SK-N-SH (cell line): ENCODE data around the gene CHRM5. TPM values are rescaled to one million over a fixed set of nuclear protein-coding genes. Genes with fewer than 3 reads are reported as not detected.

Experiments
- CTCF ChIA-PET: fragments of 300-600, 350-600 bp; formaldehyde crosslinking; extraction: SDS; loops from one replicate; lab custom pipeline; 2021; lab: Yijun Ruan, JAX
- POLR2A ChIA-PET: fragments of 350-600 bp; sonication (Branson Sonifier 250); formaldehyde crosslinking; extraction: SDS; loops from one replicate; lab custom pipeline; 2020; ENCODE audit warnings: antibody characterized with exemption, inconsistent platforms; lab: Yijun Ruan, JAX
- DNase-seq: peaks from one replicate; pipeline ENCODE4 v3.0.0; 2012
- H2AFZ ChIP-seq: fragments of 200-600 bp; sonication (generic); 2 replicates; pipeline ENCODE4 v1.8.1; 2016; ENCODE audit warnings: antibody characterized with exemption, mild to moderate bottlenecking, low read depth
- H3F3A ChIP-seq: fragments of 200-600 bp; sonication (generic); replicated peaks from 2 replicates; pipeline ENCODE3; 2016; ENCODE audit warnings: antibody characterized with exemption, mild to moderate bottlenecking; ENCODE audit not compliant: insufficient read depth
- H3K27ac ChIP-seq, 2 experiments: fragments of 200-500 bp in 1 of 2; fragments of 200-600 bp in 1 of 2; sonication (Bioruptor generic) in 1 of 2; sonication (generic), shearing (Covaris generic) in 1 of 2; 2 replicates each; pipeline versions ENCODE4 v1.5.1 to v1.6.1; 2014 to 2016; ENCODE audit warnings: low read depth in 2 of 2, inconsistent platforms in 1 of 2, low read length in 1 of 2, mild to moderate bottlenecking in 1 of 2, mixed read lengths in 1 of 2
- H3K27me3 ChIP-seq: fragments of 200-600 bp; sonication (generic), shearing (Covaris generic); 2 replicates; pipeline ENCODE4 v1.6.1; 2016; ENCODE audit warnings: mixed run types; ENCODE audit not compliant: insufficient read depth
- H3K36me3 ChIP-seq, 2 experiments: fragments of 200-500 bp in 1 of 2; fragments of 200-600 bp in 1 of 2; sonication (Bioruptor generic) in 1 of 2; sonication (generic) in 1 of 2; replicated peaks in 1 of 2; 2 replicates each; pipeline versions ENCODE3 to v1.5.1; 2014 to 2016; ENCODE audit warnings: low read length in 1 of 2, mild to moderate bottlenecking in 1 of 2; ENCODE audit not compliant: insufficient read depth in 2 of 2, control insufficient read depth in 1 of 2
- H3K4me1 ChIP-seq, 2 experiments: fragments of 200-500 bp in 1 of 2; fragments of 200-600 bp in 1 of 2; sonication (Bioruptor generic) in 1 of 2; sonication (generic), shearing (Covaris generic) in 1 of 2; 2 replicates each; pipeline versions ENCODE4 v1.5.1 to v1.6.1; 2014 to 2016; ENCODE audit warnings: low read depth in 1 of 2, low read length in 1 of 2, mixed run types in 1 of 2; ENCODE audit not compliant: insufficient read depth in 2 of 2, control insufficient read depth in 1 of 2
- H3K4me2 ChIP-seq: fragments of 200-600 bp; sonication (generic), shearing (Covaris generic); 2 replicates; pipeline ENCODE4 v1.6.1; 2017; ENCODE audit warnings: mixed run types
- H3K4me3 ChIP-seq, 2 experiments: fragments of 200-500 bp in 1 of 2; fragments of 200-600 bp in 1 of 2; sonication (Bioruptor generic) in 1 of 2; sonication (generic), shearing (Covaris generic) in 1 of 2; 2 replicates each; pipeline versions ENCODE4 v1.5.1 to v1.8.1; 2014 to 2016; ENCODE audit warnings: low read depth in 2 of 2, inconsistent platforms in 1 of 2, low read length in 1 of 2, mild to moderate bottlenecking in 1 of 2, mixed read lengths in 1 of 2, moderate library complexity in 1 of 2
- H3K79me2 ChIP-seq: fragments of 200-600 bp; sonication (generic); 2 replicates; pipeline ENCODE4 v1.8.1; 2017; ENCODE audit warnings: mild to moderate bottlenecking; ENCODE audit not compliant: insufficient read depth
- H3K9ac ChIP-seq: fragments of 200-600 bp; sonication (generic); 2 replicates; pipeline ENCODE4 v1.6.1; 2017; ENCODE audit warnings: mixed run types
- H3K9me2 ChIP-seq: fragments of 200-600 bp; sonication (generic); 2 replicates; pipeline ENCODE4 v1.6.1; 2017; ENCODE audit warnings: mixed run types
- H3K9me3 ChIP-seq: fragments of 200-600 bp; sonication (generic); 2 replicates; pipeline ENCODE4 v1.6.1; 2017; ENCODE audit warnings: mixed run types, mild to moderate bottlenecking, moderate library complexity
- H4K20me1 ChIP-seq: fragments of 200-600 bp; sonication (generic); 2 replicates; pipeline ENCODE4 v1.6.1; 2017; ENCODE audit warnings: mild to moderate bottlenecking, mixed run types; ENCODE audit not compliant: insufficient read depth
- CHD2 ChIP-seq: fragments of 150-350 bp; IDR thresholded peaks from 2 replicates; pipeline ENCODE4 v1.6.1; 2018; ENCODE audit warnings: low read length; ENCODE audit not compliant: partially characterized antibody
- EZH2phosphoT487 ChIP-seq: fragments of 200-600 bp; sonication (generic); IDR thresholded peaks from 2 replicates; pipeline ENCODE4 v1.6.1; 2017; ENCODE audit warnings: low read depth, mixed run types, mild to moderate bottlenecking, antibody characterized with exemption, moderate library complexity, borderline replicate concordance
- FOSL2 ChIP-seq: IDR thresholded peaks from 2 replicates; pipeline ENCODE4 v1.4.0; 2012; ENCODE audit warnings: low read depth, mild to moderate bottlenecking, moderate library complexity, borderline replicate concordance
- FOXM1 ChIP-seq: IDR thresholded peaks from 2 replicates; pipeline ENCODE4 v1.4.0; 2012; ENCODE audit warnings: low read depth, mild to moderate bottlenecking
- GATA2 ChIP-seq: sonication (generic); formaldehyde crosslinking; IDR thresholded peaks from 2 replicates; pipeline ENCODE4 v1.5.0; 2020; ENCODE audit warnings: mild to moderate bottlenecking, missing genetic modification reagents
- JUND ChIP-seq: IDR thresholded peaks from 2 replicates; pipeline ENCODE4 v1.4.0; 2012
- MEF2A ChIP-seq: IDR thresholded peaks from 2 replicates; pipeline ENCODE4 v1.4.0; 2012; ENCODE audit warnings: low read depth, borderline replicate concordance
- MXI1 ChIP-seq: IDR thresholded peaks from 2 replicates; pipeline ENCODE4 v1.6.1; 2012; ENCODE audit warnings: mild to moderate bottlenecking, low read depth, low read length, improper control_type of control experiment
- RAD21 ChIP-seq: IDR thresholded peaks from 2 replicates; pipeline ENCODE4 v1.6.1; 2012; ENCODE audit warnings: mild to moderate bottlenecking, low read length
- RFX5 ChIP-seq: IDR thresholded peaks from 2 replicates; pipeline ENCODE4 v1.6.1; 2012; ENCODE audit warnings: mild to moderate bottlenecking, improper control_type of control experiment, low read length
- SIN3A ChIP-seq: IDR thresholded peaks from 2 replicates; pipeline ENCODE4 v1.6.1; 2012; ENCODE audit warnings: low read depth, mild to moderate bottlenecking, low read length, moderate library complexity, borderline replicate concordance
- TAF1 ChIP-seq: IDR thresholded peaks from 2 replicates; pipeline ENCODE4 v1.6.1; 2012; ENCODE audit warnings: low read depth, mild to moderate bottlenecking, low read length, moderate library complexity, borderline replicate concordance
- TCF12 ChIP-seq: IDR thresholded peaks from 2 replicates; pipeline ENCODE4 v1.4.0; 2012
- TEAD4 ChIP-seq: IDR thresholded peaks from 2 replicates; pipeline ENCODE4 v1.4.0; 2012; ENCODE audit warnings: mild to moderate bottlenecking, borderline replicate concordance; ENCODE audit not compliant: insufficient read depth
- USF2 ChIP-seq: fragments of 150-350 bp; IDR thresholded peaks from 2 replicates; pipeline ENCODE4 v1.6.1; 2017; ENCODE audit warnings: antibody characterized with exemption, low read length, low read depth, borderline replicate concordance
- YY1 ChIP-seq: IDR thresholded peaks from 2 replicates; pipeline ENCODE4 v1.4.0; 2012; ENCODE audit warnings: low read depth, mild to moderate bottlenecking
- WGBS: methylation state at CpG from one replicate; pipeline ENCODE4 v1.1.6; 2017; ENCODE audit warnings: low lambda C conversion rate; 5-methylcytosine and 5-hydroxymethylcytosine counted together
- polyA plus RNA-seq, 3 experiments: library from polyadenylated mRNA; depleted of rRNA; stranded (reverse); fragments of >200 nt; gene quantifications; 2 replicates each; pipeline ENCODE4 v1.2.3, GENCODE V29; 2012
- TF ChIP-seq, protein P1 (sequence below): IDR thresholded peaks from 2 replicates; pipeline ENCODE4 v1.4.0; 2012; ENCODE audit warnings: low read depth, borderline replicate concordance
- TF ChIP-seq, protein P2 (sequence below): IDR thresholded peaks from 2 replicates; pipeline ENCODE4 v1.4.0; 2012; ENCODE audit warnings: low read depth
- TF ChIP-seq, protein P3 (sequence below): fragments of 150-350 bp; IDR thresholded peaks from 2 replicates; pipeline ENCODE4 v1.6.1; 2016; ENCODE audit warnings: mild to moderate bottlenecking, low read depth, low read length
- TF ChIP-seq, protein P4 (sequence below): IDR thresholded peaks from 2 replicates; pipeline ENCODE4 v1.4.0; 2012; ENCODE audit warnings: low read depth, borderline replicate concordance

The CHRM5 gene
- polyA plus RNA-seq, 1 of the 3 experiments (the other 2 are of a cell fraction): 0.03 TPM

DNA sequence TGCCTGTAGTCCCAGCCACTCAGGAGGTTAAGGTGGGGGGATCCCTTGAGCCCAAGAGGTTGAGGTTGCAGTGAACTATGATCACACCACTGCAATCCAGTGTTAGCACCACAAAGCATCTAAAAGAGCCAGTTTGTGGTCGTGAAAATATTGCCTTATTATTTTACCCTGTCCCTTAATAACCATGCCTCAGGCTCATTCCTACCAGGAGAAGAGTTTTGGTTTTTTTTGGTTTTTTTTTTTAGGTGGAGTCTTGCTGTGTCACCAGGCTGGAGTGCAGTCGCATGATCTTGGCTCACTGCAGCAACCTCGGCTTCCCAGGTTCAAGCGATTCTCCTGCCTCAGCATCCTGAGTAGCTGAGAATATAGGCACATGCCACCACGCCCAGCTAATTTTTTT is 88.6 kb downstream of the CHRM5 start:
- Histone ChIP-seq H3F3A (peaks cover 16% of the 10 kb centered on the region), H3K79me2 (no peaks in the 10 kb centered on the region), H3K9me2 (no peaks in the 10 kb centered on the region), H3K4me1 (peaks cover 0 to 9% of the 10 kb centered on the region in 2 experiments; a peak in 1 of 4 replicates), H4K20me1 (no peaks in the 10 kb centered on the region), H3K27ac (peak overlapping the region in 1 of 2 experiments; percentile 76; a peak in 2 of 4 replicates), H3K9me3 (peaks cover 1% of the 10 kb centered on the region; the same call in 1 of the 2 replicates), H2AFZ (peak overlapping the region; percentile 80; the same call in 1 of the 2 replicates), H3K4me2 (peak overlapping the region; percentile 10; the same call in 1 of the 2 replicates), H3K36me3 (no peaks in the 10 kb centered on the region), H3K4me3 (no peak overlapping the region), H3K9ac (no peak overlapping the region; the same call in 1 of the 2 replicates), H3K27me3 (no peaks in the 10 kb centered on the region)
- ChIA-PET CTCF (no interaction called here), POLR2A (no interaction called here)
- no peak for TF ChIP-seq TEAD4
- no peak for TF ChIP-seq FOSL2
- no peak for TF ChIP-seq YY1
- no peak for TF ChIP-seq MXI1
- TF ChIP-seq, protein P1, sequence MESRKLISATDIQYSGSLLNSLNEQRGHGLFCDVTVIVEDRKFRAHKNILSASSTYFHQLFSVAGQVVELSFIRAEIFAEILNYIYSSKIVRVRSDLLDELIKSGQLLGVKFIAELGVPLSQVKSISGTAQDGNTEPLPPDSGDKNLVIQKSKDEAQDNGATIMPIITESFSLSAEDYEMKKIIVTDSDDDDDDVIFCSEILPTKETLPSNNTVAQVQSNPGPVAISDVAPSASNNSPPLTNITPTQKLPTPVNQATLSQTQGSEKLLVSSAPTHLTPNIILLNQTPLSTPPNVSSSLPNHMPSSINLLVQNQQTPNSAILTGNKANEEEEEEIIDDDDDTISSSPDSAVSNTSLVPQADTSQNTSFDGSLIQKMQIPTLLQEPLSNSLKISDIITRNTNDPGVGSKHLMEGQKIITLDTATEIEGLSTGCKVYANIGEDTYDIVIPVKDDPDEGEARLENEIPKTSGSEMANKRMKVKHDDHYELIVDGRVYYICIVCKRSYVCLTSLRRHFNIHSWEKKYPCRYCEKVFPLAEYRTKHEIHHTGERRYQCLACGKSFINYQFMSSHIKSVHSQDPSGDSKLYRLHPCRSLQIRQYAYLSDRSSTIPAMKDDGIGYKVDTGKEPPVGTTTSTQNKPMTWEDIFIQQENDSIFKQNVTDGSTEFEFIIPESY: no peak
- TF ChIP-seq, protein P2, sequence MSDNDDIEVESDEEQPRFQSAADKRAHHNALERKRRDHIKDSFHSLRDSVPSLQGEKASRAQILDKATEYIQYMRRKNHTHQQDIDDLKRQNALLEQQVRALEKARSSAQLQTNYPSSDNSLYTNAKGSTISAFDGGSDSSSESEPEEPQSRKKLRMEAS: no peak
- no peak for TF ChIP-seq JUND
- no peak for TF ChIP-seq SIN3A
- TF ChIP-seq, protein P3, sequence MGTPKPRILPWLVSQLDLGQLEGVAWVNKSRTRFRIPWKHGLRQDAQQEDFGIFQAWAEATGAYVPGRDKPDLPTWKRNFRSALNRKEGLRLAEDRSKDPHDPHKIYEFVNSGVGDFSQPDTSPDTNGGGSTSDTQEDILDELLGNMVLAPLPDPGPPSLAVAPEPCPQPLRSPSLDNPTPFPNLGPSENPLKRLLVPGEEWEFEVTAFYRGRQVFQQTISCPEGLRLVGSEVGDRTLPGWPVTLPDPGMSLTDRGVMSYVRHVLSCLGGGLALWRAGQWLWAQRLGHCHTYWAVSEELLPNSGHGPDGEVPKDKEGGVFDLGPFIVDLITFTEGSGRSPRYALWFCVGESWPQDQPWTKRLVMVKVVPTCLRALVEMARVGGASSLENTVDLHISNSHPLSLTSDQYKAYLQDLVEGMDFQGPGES: no peak
- no peak for TF ChIP-seq TCF12
- TF ChIP-seq MEF2A: no peak
- TF ChIP-seq RFX5: no peak
- no peak for TF ChIP-seq RAD21
- TF ChIP-seq TAF1: no peak
- TF ChIP-seq CHD2: no peak
- 88% methylated on average over 5 of the region's 5 CpGs for WGBS
- DNase-seq: no peak

DNA sequence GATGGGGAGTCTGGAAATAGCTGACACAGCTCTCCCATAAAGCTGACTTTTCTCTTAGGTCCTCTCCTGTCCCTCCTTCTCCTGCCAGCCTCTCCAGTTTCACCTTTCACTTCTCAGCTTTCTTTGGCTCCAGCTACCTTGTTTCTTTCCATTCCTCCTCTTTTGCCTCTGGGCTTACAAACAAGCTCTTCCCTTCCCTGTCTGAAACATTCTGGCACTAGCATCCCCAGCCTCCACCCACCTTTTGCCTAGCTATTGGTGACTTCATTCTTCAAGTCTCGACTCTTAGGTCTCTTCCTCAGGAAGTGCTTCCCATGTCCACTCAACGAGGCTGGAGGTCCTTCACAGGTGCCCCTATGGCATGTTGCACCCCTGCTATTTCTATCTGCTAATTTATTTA is 91.2 kb downstream of the CHRM5 start:
- H3K36me3 ChIP-seq: no peaks in the 10 kb centered on the region
- H3K4me1 ChIP-seq: peaks cover 0 to 9% of the 10 kb centered on the region in 2 experiments; a peak in 1 of 4 replicates
- TF ChIP-seq EZH2phosphoT487 (no peak), TCF12 (no peak), TAF1 (no peak), USF2 (no peak), RFX5 (no peak), SIN3A (no peak), FOXM1 (no peak), MEF2A (no peak), GATA2 (no peak)
- TF ChIP-seq, protein P4, sequence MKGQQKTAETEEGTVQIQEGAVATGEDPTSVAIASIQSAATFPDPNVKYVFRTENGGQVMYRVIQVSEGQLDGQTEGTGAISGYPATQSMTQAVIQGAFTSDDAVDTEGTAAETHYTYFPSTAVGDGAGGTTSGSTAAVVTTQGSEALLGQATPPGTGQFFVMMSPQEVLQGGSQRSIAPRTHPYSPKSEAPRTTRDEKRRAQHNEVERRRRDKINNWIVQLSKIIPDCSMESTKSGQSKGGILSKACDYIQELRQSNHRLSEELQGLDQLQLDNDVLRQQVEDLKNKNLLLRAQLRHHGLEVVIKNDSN: no peak
- TF ChIP-seq, all 33 proteins: peak for 0
- Histone ChIP-seq H3K4me3 (no peak overlapping the region), H3K9me3 (no peaks in the 10 kb centered on the region), H3K4me2 (no peak overlapping the region), H3K27ac (no peak overlapping the region), H3K9ac (no peak overlapping the region), H2AFZ (no peak overlapping the region), H3K9me2 (no peaks in the 10 kb centered on the region), H4K20me1 (no peaks in the 10 kb centered on the region), H3K27me3 (no peaks in the 10 kb centered on the region), H3F3A (peaks cover 12% of the 10 kb centered on the region), H3K79me2 (no peaks in the 10 kb centered on the region)
- ChIA-PET POLR2A (no interaction called here), CTCF (interaction anchor here (0.8 to 0.9 kb wide), 3 partner anchors 20 to 309 kb away, joined by 3 to 5 read pairs (median 4); partner anchors contain the start of gene KATNBL1)
- DNase-seq: no peak
- 21% methylated on average over 2 of the region's 2 CpGs for WGBS
